ENCODE measurements around the gene AUTS2.

DNA sequence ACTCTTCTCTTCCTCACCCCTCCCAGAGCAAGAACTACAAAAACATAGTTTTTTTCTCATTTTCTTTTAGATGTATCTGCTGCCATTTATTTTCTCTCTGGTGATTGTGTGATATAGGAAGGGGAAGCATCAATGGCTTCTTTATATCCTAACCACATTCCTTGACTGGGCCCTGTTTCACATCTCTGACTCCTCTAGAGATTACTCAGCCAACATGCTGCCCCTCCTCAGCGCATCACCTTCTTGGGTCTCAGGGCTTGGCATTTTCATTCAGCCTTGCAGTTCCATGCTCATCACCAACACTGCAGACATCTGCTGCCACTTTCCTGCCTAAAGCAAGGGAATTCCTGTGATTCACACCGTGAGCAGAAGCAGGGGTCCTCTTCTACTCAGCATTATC lies 705.5 kb downstream of the AUTS2 start:
- TF ChIP-seq CTCF (IDR thresholded peaks at IDR 0.05 in 8 of 11, conservative IDR thresholded peaks at IDR 0.05 in 3 of 11) (no peak), POLR2A (IDR thresholded peaks at IDR 0.05) (no peak), POLR2AphosphoS5 (IDR thresholded peaks at IDR 0.05) (no peak)

Data from spleen (tissue), 7 donors.